NK-92 (cell line): ENCODE data around the gene TENT4B.
A peak's percentile ranks its signal among the peaks of the same experiment; 100 is the strongest.
"Not testable (repeated sequence)": the region's sequence is repeated elsewhere in the genome, so short reads cannot be mapped to it uniquely, and the experiment has no call there.

Source experiments
- DNase-seq: peaks from one replicate; lab custom pipeline; 2025; ENCODE audit not compliant: unreplicated experiment; lab: John Stamatoyannopoulos, UW

TENT4B gene

GRCh38 chr16:50152807-50153595 lies at the start of gene TENT4B:
TSS of gene TENT4B (plus strand) at chr16:50153306. CDS start at chr16:50153622, 316 bp downstream.
- peak; percentile 33 for DNase-seq

- no peak for DNase-seq
Observed at GRCh38 chr16:50103764-50104163, 49.3 kb upstream of the TENT4B start.

DNA sequence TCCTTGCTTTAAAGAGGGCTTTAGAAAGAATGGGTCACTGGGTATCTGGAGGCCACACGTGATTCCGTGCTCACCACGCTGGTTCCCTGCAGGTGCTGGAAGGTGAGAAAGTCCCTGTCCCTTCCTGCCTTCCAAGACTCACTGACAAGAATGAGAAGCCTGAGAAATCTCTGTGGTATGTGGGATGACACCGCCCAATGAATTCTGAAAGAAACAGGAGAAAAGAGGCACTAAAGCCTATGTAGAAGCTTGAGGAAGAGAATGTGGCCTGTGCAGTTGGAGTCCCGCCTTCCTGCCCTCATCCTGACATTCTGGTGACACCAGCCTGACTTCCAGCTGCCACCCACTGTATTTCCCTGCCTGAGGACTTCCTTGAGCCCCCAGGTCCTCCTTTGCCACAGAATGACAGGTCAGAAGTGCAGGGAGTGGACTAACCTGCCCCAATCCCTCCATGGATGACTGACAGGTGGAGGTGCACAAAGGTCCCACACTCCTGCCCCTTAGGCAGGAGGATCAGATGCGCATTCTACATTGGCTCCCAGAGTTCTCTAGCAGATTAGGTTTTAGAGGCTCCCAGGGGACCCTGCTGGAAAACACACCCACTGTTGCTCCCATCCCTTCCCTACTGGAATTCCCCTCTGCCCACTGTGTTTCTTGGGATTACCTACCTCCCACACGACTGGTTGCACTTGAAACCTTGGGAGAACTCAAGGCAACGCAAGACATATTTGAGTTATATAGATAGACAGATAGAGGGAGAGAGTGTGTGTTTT lies 38.6 kb upstream of the TENT4B start:
- no peak for DNase-seq

DNA sequence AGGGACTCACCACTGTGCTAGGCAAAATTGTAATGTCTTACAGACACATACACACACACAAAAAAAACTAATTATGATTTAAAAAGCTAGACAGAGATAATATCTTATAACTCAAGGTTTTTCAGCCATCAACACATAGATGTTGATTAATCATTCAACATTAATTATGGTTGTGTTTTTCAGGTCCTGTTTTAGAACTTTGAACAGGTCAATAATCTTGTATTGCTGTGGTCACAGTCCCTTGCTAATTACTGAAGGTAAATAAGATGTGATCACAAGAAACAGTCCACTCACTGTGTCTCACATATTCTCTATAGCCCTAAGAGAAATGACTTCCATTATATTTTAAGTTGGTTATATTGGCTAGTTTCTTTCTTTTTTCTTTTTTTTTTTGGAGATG lies 32.4 kb upstream of the TENT4B start:
- DNase-seq = no peak

DNA sequence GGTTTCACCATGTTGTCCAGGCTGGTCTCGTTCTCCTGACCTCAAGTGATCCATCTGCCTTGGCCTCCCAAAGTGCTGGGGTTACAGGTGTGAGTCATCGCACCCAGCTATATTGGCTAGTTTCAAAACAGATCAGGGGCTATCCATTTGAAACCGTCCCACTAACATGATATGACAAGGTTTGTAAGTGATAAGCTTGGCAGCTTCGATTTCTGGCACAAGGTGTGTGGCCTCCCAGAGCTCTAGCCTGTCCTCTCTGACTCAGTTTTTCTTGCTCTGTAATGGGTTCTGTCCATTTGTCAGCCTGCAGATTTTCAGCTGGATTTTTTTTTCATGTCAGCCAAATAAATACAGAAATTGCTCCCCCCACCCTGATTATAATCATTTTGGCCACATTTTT lies 31.8 kb upstream of the TENT4B start:
- no peak for DNase-seq

- DNase-seq = no peak
Observed at GRCh38 chr16:50121721-50122445, 31.2 kb upstream of the TENT4B start.

DNA sequence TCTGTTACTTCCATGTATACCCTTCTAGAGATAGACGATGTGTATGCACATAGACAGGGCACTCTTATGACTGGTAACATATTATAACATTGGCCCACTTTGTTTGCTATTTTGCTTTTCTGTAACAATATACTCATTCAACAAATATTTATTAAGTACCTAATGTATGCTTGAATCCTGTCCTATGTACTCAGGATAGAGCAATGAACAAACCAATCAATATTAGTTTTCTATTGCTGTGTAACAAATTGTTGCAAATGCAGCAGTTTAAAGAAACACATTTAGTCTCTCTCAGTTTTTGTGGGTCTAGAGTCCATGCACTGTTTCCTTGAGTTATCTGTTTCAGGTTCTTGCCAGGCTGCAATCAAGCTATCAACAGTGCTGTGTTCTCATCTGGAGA lies 29.7 kb upstream of the TENT4B start:
- DNase-seq = no peak

- DNase-seq = no peak
Observed at GRCh38 chr16:50124769-50125168, 28.3 kb upstream of the TENT4B start.

GRCh38 chr16:50126183-50126582 lies 26.9 kb upstream of the TENT4B start:
- no peak for DNase-seq

GRCh38 chr16:50132571-50132970 lies 20.5 kb upstream of the TENT4B start:
- DNase-seq = not testable (repeated sequence)

GRCh38 chr16:50133214-50133613 lies 19.9 kb upstream of the TENT4B start:
- no peak for DNase-seq

DNA sequence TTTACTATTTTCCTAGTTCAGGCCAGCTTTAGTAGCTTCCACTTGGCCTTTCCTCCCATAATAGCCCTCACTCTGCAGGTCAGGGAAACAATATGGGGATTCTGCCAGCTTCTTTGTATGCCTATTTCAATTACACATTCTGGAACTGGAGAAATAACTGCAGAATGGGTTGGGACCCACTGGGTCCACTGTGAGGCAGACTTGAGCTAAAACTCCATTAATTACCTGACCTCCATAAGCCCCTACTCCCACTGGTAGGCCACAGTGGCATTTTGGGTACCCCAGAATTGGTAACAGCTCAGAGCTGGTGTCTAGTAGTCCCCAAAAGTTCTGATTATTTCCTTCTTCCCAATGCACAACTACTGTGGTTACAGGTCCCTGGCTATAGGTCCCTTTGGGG lies 16.7 kb upstream of the TENT4B start:
- no peak for DNase-seq

GRCh38 chr16:50137268-50137667 lies 15.8 kb upstream of the TENT4B start:
- DNase-seq = no peak

DNA sequence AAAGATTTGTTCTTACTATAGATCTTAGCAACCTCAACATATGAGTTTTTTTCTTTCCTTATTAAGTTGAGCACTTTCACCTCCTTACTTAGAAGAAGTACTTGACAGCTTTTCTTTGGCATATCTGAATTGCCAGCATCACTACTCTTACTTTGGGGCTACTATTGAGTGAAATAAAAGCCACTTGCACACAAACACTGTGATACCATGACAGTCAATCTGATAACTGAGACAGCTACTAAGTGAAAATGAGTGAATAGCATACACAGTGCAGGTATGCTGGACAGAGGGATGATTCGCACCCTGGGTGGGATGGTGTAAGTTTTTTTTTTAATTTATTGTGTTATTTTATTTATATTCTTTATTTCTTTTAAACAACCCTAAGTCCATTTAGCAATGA lies 13.5 kb upstream of the TENT4B start:
- no peak for DNase-seq

- DNase-seq = no peak
Observed at GRCh38 chr16:50144211-50144610, 8.9 kb upstream of the TENT4B start.

- no peak for DNase-seq
Observed at GRCh38 chr16:50146479-50147435, 6.3 kb upstream of the TENT4B start.

- DNase-seq = no peak
Observed at GRCh38 chr16:50151322-50151721, 1.8 kb upstream of the TENT4B start.

GRCh38 chr16:50151756-50152155 lies 1.4 kb upstream of the TENT4B start:
- DNase-seq = no peak

DNA sequence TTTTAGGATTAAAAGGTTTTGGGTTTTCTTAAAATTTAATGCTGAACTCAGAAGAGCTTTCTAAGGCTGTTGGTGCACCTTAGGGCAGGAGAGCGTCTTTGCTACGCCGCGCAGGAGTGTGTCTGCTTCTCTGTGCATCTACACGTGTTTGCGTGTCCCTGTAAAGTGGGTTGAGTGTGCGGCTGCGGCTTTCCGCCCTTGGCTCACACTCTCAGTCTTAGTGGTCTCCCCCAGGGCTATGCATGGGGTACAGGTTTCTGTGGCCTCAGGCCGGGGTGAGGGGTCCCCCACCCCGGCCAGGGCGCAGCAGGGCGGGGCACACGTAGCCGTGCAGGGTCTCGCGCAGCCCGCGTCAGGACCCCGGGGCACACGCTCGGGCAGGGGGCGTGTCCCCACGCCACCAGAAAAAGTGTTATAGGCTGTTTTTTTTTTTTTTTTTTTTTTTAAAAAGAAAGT lies 727 bp upstream of the TENT4B start:
- no peak for DNase-seq

DNA sequence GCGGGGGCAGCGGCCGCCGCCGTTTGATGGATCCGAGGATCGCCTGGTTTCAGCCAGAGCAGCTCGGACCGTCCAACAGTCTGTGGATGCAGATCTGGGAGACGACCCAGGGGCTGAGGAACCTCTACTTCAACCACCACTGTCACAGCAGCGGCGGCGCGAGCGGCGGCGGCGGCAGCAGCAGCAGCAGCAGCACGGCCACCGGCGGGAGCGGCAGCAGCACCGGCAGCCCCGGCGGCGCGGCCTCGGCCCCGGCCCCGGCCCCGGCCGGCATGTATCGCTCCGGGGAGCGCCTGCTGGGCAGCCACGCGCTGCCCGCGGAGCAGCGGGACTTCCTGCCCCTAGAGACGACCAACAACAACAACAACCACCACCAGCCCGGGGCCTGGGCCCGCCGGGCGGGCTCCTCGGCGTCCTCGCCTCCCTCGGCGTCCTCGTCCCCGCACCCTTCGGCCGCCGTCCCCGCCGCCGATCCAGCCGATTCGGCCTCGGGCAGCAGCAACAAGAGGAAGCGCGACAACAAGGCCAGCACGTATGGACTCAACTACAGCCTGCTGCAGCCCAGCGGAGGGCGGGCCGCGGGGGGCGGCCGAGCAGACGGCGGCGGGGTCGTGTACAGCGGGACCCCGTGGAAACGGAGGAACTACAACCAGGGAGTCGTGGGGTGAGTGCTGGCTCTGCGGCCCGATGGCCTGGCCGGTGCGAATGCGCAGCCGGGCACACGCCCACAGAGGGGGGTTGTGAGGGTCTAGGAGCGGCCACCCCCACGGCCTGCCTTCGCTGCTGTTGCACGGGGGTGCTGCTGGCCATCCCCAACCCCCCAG lies 702 bp downstream of the TENT4B start:
- DNase-seq = no peak
